AG04449 (cell line): ENCODE measurements around the gene FARP2.

ENCODE experiments used
- CTCF ChIA-PET: fragments of 350-600 bp; formaldehyde crosslinking; extraction: SDS; loops from one replicate; lab custom pipeline; 2021; ENCODE audit warnings: antibody characterized with exemption; lab: Yijun Ruan, JAX
- POLR2A ChIA-PET: fragments of 400-600, 350-600 bp; formaldehyde crosslinking; extraction: SDS; loops from one replicate; lab custom pipeline; 2020; ENCODE audit warnings: antibody characterized with exemption, inconsistent platforms; lab: Yijun Ruan, JAX
- DNase-seq: peaks from one replicate; pipeline ENCODE4 v3.0.0-alpha.2; 2010; ENCODE audit warnings: low read depth, low spot score
- H3K4me3 ChIP-seq: 2 replicates; pipeline ENCODE4 v1.5.1; 2011; ENCODE audit warnings: low read depth, mild to moderate bottlenecking, control low read depth, low read length
- CTCF ChIP-seq: IDR thresholded peaks from one replicate; pipeline ENCODE4 v1.5.1; 2011; ENCODE audit warnings: mild to moderate bottlenecking, moderate library complexity, low read length, control low read depth, inconsistent platforms; ENCODE audit not compliant: insufficient read depth; ENCODE audit errors: missing control alignments

The FARP2 gene

GRCh38 chr2:241538838-241539615, 182.9 kb downstream of the FARP2 start:
- H3K4me3 ChIP-seq: no peak overlapping the region
- ChIA-PET CTCF (interaction anchor here (1.8 kb wide), 1 partner anchor 25 kb away, joined by 4 read pairs; no protein-coding TSS in a partner anchor), POLR2A (no interaction called here)
- no peak for TF ChIP-seq CTCF
- no peak for DNase-seq

GRCh38 chr2:241539616-241540374, 183.7 kb downstream of the FARP2 start:
- POLR2A ChIA-PET: no interaction called here
- no peak for DNase-seq
- no peak for TF ChIP-seq CTCF
- CTCF ChIA-PET: no interaction called here
- no peak overlapping the region for H3K4me3 ChIP-seq

GRCh38 chr2:241540401-241540770, 184.3 kb downstream of the FARP2 start:
- POLR2A ChIA-PET: no interaction called here
- no peak for DNase-seq
- CTCF ChIA-PET: no interaction called here
- no peak overlapping the region for H3K4me3 ChIP-seq
- TF ChIP-seq CTCF: no peak

GRCh38 chr2:241540771-241541561, 184.9 kb downstream of the FARP2 start:
- no peak for TF ChIP-seq CTCF
- ChIA-PET CTCF (no interaction called here), POLR2A (no interaction called here)
- peak overlapping the region; percentile 45 for H3K4me3 ChIP-seq
- no peak for DNase-seq

- CTCF ChIA-PET: no interaction called here
- POLR2A ChIA-PET: no interaction called here
- no peak for TF ChIP-seq CTCF
- DNase-seq: no peak
- H3K4me3 ChIP-seq: peak overlapping the region; percentile 43
These were observed 185.6 kb downstream of the FARP2 start for GRCh38 chr2:241541564-241542277.

- CTCF ChIA-PET: no interaction called here
- no peak for DNase-seq
- TF ChIP-seq CTCF: no peak
- H3K4me3 ChIP-seq: no peak overlapping the region
- POLR2A ChIA-PET: no interaction called here
These were observed 186.2 kb downstream of the FARP2 start for GRCh38 chr2:241542278-241542605.
